ENCODE measurements around the gene TPPP2.

Gene TPPP2

GRCh38 chr14:21059842-21060613, 30.0 kb downstream of the TPPP2 start:
- no peak for DNase-seq

GRCh38 chr14:21060614-21061346, 30.8 kb downstream of the TPPP2 start:
- no peak for DNase-seq

GRCh38 chr14:21061347-21061668, 31.3 kb downstream of the TPPP2 start:
- no peak for DNase-seq

- no peak for DNase-seq
Observed at GRCh38 chr14:21063479-21063878, 33.5 kb downstream of the TPPP2 start.

- no peak for DNase-seq
Observed at GRCh38 chr14:21066882-21067502, 37.0 kb downstream of the TPPP2 start.

- peak; percentile 33 to 55 for DNase-seq
Observed at GRCh38 chr14:21068521-21069387, 38.7 kb downstream of the TPPP2 start.

- no peak for DNase-seq
Observed at GRCh38 chr14:21069388-21070082, 39.5 kb downstream of the TPPP2 start.

- DNase-seq, result peak in 1 of 2 experiments; percentile 27
Observed at GRCh38 chr14:21070083-21070609, 40.1 kb downstream of the TPPP2 start, which contains the start of gene ARHGEF40. Gene ARHGEF40, plus strand, starts transcription at chr14:21070304. Its CDS starts 93 bp downstream, at chr14:21070397.

- DNase-seq, result no peak
Observed at GRCh38 chr14:21070610-21071224, 40.7 kb downstream of the TPPP2 start.

- peak; percentile 69 to 76 for DNase-seq
Observed at GRCh38 chr14:21071225-21072030, 41.4 kb downstream of the TPPP2 start.

- DNase-seq, result no peak
Observed at GRCh38 chr14:21072031-21072473, 42.0 kb downstream of the TPPP2 start.

- DNase-seq, result no peak
Observed at GRCh38 chr14:21072781-21073339, 42.8 kb downstream of the TPPP2 start.

- no peak for DNase-seq
Observed at GRCh38 chr14:21073921-21074320, 43.9 kb downstream of the TPPP2 start.

GRCh38 chr14:21074398-21075272, 44.6 kb downstream of the TPPP2 start:
- DNase-seq, result no peak

- DNase-seq, result no peak
Observed at GRCh38 chr14:21075719-21076437, 45.9 kb downstream of the TPPP2 start.

- no peak for DNase-seq
Observed at GRCh38 chr14:21077672-21078071, 47.7 kb downstream of the TPPP2 start.

- no peak for DNase-seq
Observed at GRCh38 chr14:21078287-21078686, 48.3 kb downstream of the TPPP2 start.

GRCh38 chr14:21078726-21079125, 48.7 kb downstream of the TPPP2 start:
- no peak for DNase-seq
